Parathyroid adenoma (tissue), 2 donors: ENCODE measurements around the gene SEC14L5.

ENCODE experiments used
- H2AFZ ChIP-seq: fragments of 300-600 bp; sonication (generic); one replicate; pipeline ENCODE4 v1.7.0; 2017; ENCODE audit warnings: antibody characterized with exemption, mild to moderate bottlenecking
- H3K27ac ChIP-seq: fragments of 300-600 bp; sonication (generic); one replicate; pipeline ENCODE4 v1.7.0; 2017
- H3K27me3 ChIP-seq: fragments of 300-600 bp; sonication (generic); one replicate; pipeline ENCODE4 v1.7.0; 2017; ENCODE audit warnings: low read length; ENCODE audit not compliant: control insufficient read depth, insufficient read depth
- H3K36me3 ChIP-seq: fragments of 300-600 bp; sonication (generic); one replicate; pipeline ENCODE4 v1.7.0; 2017; ENCODE audit warnings: low read length; ENCODE audit not compliant: control insufficient read depth, insufficient read depth
- H3K4me1 ChIP-seq: fragments of 300-600 bp; sonication (generic); one replicate; pipeline ENCODE4 v1.7.0; 2017; ENCODE audit warnings: control low read depth
- H3K4me2 ChIP-seq: fragments of 300-600 bp; sonication (generic); one replicate; pipeline ENCODE4 v1.7.0; 2017; ENCODE audit warnings: low read length
- H3K4me3 ChIP-seq: fragments of 300-600 bp; sonication (generic); one replicate; pipeline ENCODE4 v1.7.0; 2017; ENCODE audit warnings: low read depth, low read length
- H3K79me2 ChIP-seq: fragments of 300-600 bp; sonication (generic); one replicate; pipeline ENCODE4 v1.7.0; 2017; ENCODE audit warnings: control low read depth
- H3K9ac ChIP-seq: fragments of 300-600 bp; sonication (generic); one replicate; pipeline ENCODE4 v1.7.0; 2017; ENCODE audit warnings: mild to moderate bottlenecking
- H3K9me3 ChIP-seq: fragments of 300-600 bp; sonication (generic); one replicate; pipeline ENCODE4 v1.7.0; 2017; ENCODE audit warnings: low read length; ENCODE audit not compliant: control insufficient read depth
- CTCF ChIP-seq: fragments of 300-600 bp; sonication (generic); IDR thresholded peaks from one replicate; pipeline ENCODE4 v1.7.0; 2017; ENCODE audit warnings: antibody characterized with exemption, mild to moderate bottlenecking
- donor health status: primary hyperparathyroidism.

Gene SEC14L5

GRCh38 chr16:4987250-4987579 lies 29.1 kb downstream of the SEC14L5 start:
- no peak for TF ChIP-seq CTCF
- Histone ChIP-seq H3K27ac (no peak overlapping the region), H3K4me2 (no peak overlapping the region), H3K4me1 (no peaks in the 10 kb centered on the region), H2AFZ (no peak overlapping the region), H3K9ac (no peak overlapping the region), H3K27me3 (no peaks in the 10 kb centered on the region), H3K9me3 (no peaks in the 10 kb centered on the region), H3K79me2 (no peaks in the 10 kb centered on the region), H3K4me3 (no peak overlapping the region), H3K36me3 (no peaks in the 10 kb centered on the region)

DNA sequence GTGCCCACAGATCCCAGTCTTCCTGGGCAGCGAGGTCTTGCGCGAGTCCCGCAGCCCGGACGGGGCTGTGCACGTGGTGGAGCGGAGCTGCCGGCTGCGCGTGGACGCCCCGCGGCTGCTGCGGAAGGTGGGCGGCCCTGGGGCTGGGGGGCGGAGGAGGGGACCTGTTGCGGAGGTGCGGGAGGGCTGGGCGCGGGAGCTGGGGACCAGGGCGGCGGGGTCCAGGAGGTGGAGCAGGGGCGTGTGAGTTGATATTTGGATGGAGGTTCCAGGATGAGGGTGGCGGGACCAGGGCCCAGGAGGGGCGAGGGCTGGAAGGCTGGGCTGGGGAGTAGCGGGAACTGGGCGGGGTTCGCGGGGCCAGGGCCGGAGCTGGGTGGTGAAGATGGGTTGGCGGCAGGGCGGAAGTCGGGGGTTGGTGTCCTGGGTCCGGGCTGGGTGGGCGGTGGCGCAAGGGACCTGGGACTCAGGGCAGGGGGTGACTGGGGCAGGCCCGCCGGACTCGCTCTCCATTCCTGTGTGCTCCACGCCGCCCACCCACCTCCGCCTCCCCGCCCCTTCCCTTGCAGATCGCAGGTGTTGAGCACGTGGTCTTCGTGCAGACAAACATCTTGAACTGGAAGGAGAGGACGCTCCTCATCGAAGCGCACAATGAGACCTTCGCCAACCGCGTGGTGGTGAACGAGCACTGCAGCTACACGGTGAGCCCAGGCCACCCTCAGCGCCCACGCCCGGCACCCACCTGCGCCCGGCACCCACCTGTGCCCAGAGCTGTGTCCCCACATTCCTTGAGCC lies 29.6 kb downstream of the SEC14L5 start:
- Histone ChIP-seq H3K9ac (no peak overlapping the region), H3K4me3 (no peak overlapping the region), H3K27ac (no peak overlapping the region)

DNA sequence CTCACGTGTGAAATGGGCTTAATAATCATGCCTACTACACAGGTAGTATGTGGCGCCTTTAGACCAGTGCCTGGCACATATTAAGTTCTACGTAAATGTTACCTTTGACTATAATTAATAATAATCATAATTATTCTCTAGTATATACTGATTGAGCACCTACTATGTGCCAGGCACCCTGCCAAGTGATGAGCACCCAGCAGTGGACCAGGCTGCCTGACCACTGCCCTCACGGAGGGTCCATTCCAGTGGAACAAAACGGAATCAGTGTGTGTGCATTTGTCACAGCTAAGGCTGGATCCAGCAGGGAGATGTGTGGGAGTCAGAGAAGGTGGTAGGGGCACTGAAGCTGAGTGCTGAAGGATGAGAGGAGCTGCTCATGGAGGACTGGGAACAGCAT lies 30.5 kb downstream of the SEC14L5 start:
- H3K4me3 ChIP-seq: no peak overlapping the region
- H3K36me3 ChIP-seq: no peaks in the 10 kb centered on the region
- no peak for TF ChIP-seq CTCF
- H3K9me3 ChIP-seq: no peaks in the 10 kb centered on the region
- no peaks in the 10 kb centered on the region for H3K79me2 ChIP-seq
- H3K27ac ChIP-seq: no peak overlapping the region
- no peak overlapping the region for H3K9ac ChIP-seq
- H3K4me1 ChIP-seq: no peaks in the 10 kb centered on the region
- no peaks in the 10 kb centered on the region for H3K27me3 ChIP-seq
- H2AFZ ChIP-seq: no peak overlapping the region
- H3K4me2 ChIP-seq: no peak overlapping the region

More for the DNA sequence above, 29.6 kb downstream of the SEC14L5 start:
- no peaks in the 10 kb centered on the region for H3K36me3 ChIP-seq
- H3K4me1 ChIP-seq: no peaks in the 10 kb centered on the region
- H3K9me3 ChIP-seq: no peaks in the 10 kb centered on the region
- H2AFZ ChIP-seq: no peak overlapping the region
- H3K4me2 ChIP-seq: no peak overlapping the region
- no peak for TF ChIP-seq CTCF
- H3K79me2 ChIP-seq: no peaks in the 10 kb centered on the region
- no peaks in the 10 kb centered on the region for H3K27me3 ChIP-seq

- Histone ChIP-seq H2AFZ (no peak overlapping the region), H3K36me3 (no peaks in the 10 kb centered on the region), H3K4me3 (no peak overlapping the region), H3K27me3 (no peaks in the 10 kb centered on the region), H3K4me2 (no peak overlapping the region), H3K9ac (no peak overlapping the region), H3K27ac (no peak overlapping the region), H3K79me2 (no peaks in the 10 kb centered on the region), H3K4me1 (no peaks in the 10 kb centered on the region), H3K9me3 (no peaks in the 10 kb centered on the region)
- no peak for TF ChIP-seq CTCF
Observed at GRCh38 chr16:4989391-4990006, 31.4 kb downstream of the SEC14L5 start.

- Histone ChIP-seq H2AFZ (no peak overlapping the region), H3K9me3 (no peaks in the 10 kb centered on the region), H3K79me2 (no peaks in the 10 kb centered on the region), H3K4me3 (no peak overlapping the region), H3K4me2 (no peak overlapping the region), H3K9ac (no peak overlapping the region), H3K4me1 (no peaks in the 10 kb centered on the region), H3K27me3 (no peaks in the 10 kb centered on the region), H3K27ac (no peak overlapping the region), H3K36me3 (no peaks in the 10 kb centered on the region)
- TF ChIP-seq CTCF: no peak
Observed at GRCh38 chr16:4990415-4990814, 32.3 kb downstream of the SEC14L5 start.
